Measurements from ENCODE around the gene APBA2. TPM values are rescaled to one million over a fixed set of nuclear protein-coding genes. Genes with fewer than 3 reads are reported as not detected.

The APBA2 gene
- total and polyA plus RNA-seq, 2 of the 4 experiments (the other 2 are of a cell fraction), result 21.7 to 33.0 TPM

- H3K79me1 ChIP-seq (ENCODE audit: low read depth in 1 of 2, low read length in 2 of 2), result no peaks in the 10 kb centered on the region; a peak in 1 of 4 replicates
- ChIA-PET CTCF (no interaction called here), POLR2A (ENCODE audit: unreplicated experiment) (no interaction called here)
- dilution Hi-C loops (cut with HindIII; ENCODE audit: low sequenced_read_pairs, unreplicated experiment) (no loop called here), intact Hi-C loops (cut with micrococcal nuclease) (no loop called here), in situ Hi-C loops (cut with MboI; ENCODE audit: low sequenced_read_pairs) (no loop called here)
- no peak overlapping the region for H3K27ac ChIP-seq (ENCODE audit: insufficient read depth, low read length)
- peaks cover 7% of the 10 kb centered on the region; the same call in 1 of the 2 replicates for H3K9me1 ChIP-seq (ENCODE audit: insufficient read depth, low read length)
- H2BK5ac ChIP-seq (ENCODE audit: low read depth, low read length, poor library complexity, severe bottlenecking), result no peak overlapping the region
- WGBS, 2 experiments (ENCODE audit: extremely low coverage in 2 of 2, insufficient read length in 1 of 2), result no CpG with 5 or more reads among the region's 5 CpGs
- H4K20me1 ChIP-seq (ENCODE audit: insufficient read depth, low read length), result no peaks in the 10 kb centered on the region; the same call in 1 of the 2 replicates
- no peak overlapping the region for H4K5ac ChIP-seq (ENCODE audit: low read depth, low read length)
- TF ChIP-seq POLR2A (IDR thresholded peaks at IDR 0.05; ENCODE audit: low read depth, low read length) (no peak), MAFK (IDR thresholded peaks at IDR 0.05; ENCODE audit: low read depth, low read length) (no peak), ELK1 (IDR thresholded peaks at IDR 0.05; ENCODE audit: borderline replicate concordance, low read depth, low read length) (no peak), RCOR1 (IDR thresholded peaks at IDR 0.05; ENCODE audit: insufficient replicate concordance, low read length) (no peak), CEBPB (IDR thresholded peaks at IDR 0.05; ENCODE audit: low read depth, low read length) (no peak), FOS (IDR thresholded peaks at IDR 0.05; ENCODE audit: low read depth, low read length) (no peak), CHD1 (IDR thresholded peaks at IDR 0.05; ENCODE audit: low read depth, low read length) (no peak), SMC3 (IDR thresholded peaks at IDR 0.05; ENCODE audit: low read depth, low read length) (no peak), BHLHE40 (IDR thresholded peaks at IDR 0.05; ENCODE audit: low read depth, low read length) (no peak), NFE2L2 (IDR thresholded peaks at IDR 0.05; ENCODE audit: low read depth, low read length) (no peak), USF2 (IDR thresholded peaks at IDR 0.05; ENCODE audit: low read depth, low read length) (no peak), CTCF (conservative IDR thresholded peaks at IDR 0.05; ENCODE audit: low read depth, low read length) (no peak), RFX5 (IDR thresholded peaks at IDR 0.05; ENCODE audit: low read depth, low read length) (no peak), MXI1 (IDR thresholded peaks at IDR 0.05; ENCODE audit: borderline replicate concordance, low read depth, low read length) (no peak)
- H2BK20ac ChIP-seq (ENCODE audit: low read depth, low read length), result no peak overlapping the region
- no peak overlapping the region for H2BK15ac ChIP-seq (ENCODE audit: low read depth, low read length)
- H3K4me3 ChIP-seq (ENCODE audit: insufficient read depth, low read depth, low read length), result no peak overlapping the region
- no peak overlapping the region for H4K8ac ChIP-seq (ENCODE audit: low read depth in 2 of 2, low read length in 2 of 2)
- no peaks in the 10 kb centered on the region for H3K9me3 ChIP-seq (ENCODE audit: control insufficient read depth, insufficient read depth, low read length)
- H3K4ac ChIP-seq (ENCODE audit: low read depth, low read length), result no peak overlapping the region
- H4K91ac ChIP-seq (ENCODE audit: insufficient read depth, low read depth, low read length), result no peak overlapping the region
- ATAC-seq (ENCODE audit: low read depth), result no peak
- no peak overlapping the region for H3K56ac ChIP-seq (ENCODE audit: extremely low read depth, insufficient read depth, low read length)
- H3K4me1 ChIP-seq (ENCODE audit: control insufficient read depth, insufficient read depth, low read length), result no peaks in the 10 kb centered on the region
- H3K4me2 ChIP-seq (ENCODE audit: low read depth, low read length), result no peak overlapping the region
- no peak overlapping the region for H2AK9ac ChIP-seq (replicated peaks; ENCODE audit: low read depth, low read length, poor library complexity)
- H3K36me3 ChIP-seq (ENCODE audit: control insufficient read depth, insufficient read depth, low read length), result peaks cover 13% of the 10 kb centered on the region
- H3K27me3 ChIP-seq (ENCODE audit: control insufficient read depth, insufficient read depth, low read length), result no peaks in the 10 kb centered on the region
- H3K14ac ChIP-seq (replicated peaks; ENCODE audit: low read depth, low read length), result no peak overlapping the region
- H3K23ac ChIP-seq (ENCODE audit: low read depth, low read length), result no peak overlapping the region
- no peak overlapping the region for H3K9ac ChIP-seq (ENCODE audit: low read depth, low read length)
- no peak for DNase-seq
- H2BK120ac ChIP-seq (ENCODE audit: low read depth, low read length), result no peak overlapping the region
- no peak overlapping the region for H2AK5ac ChIP-seq (ENCODE audit: low read depth, low read length)
- no peak overlapping the region for H3K18ac ChIP-seq (ENCODE audit: low read depth, low read length)
- H2AFZ ChIP-seq (replicated peaks; ENCODE audit: low read length, poor library complexity), result no peak overlapping the region
- BruUV-seq (replicated peaks), result no TSS peak
These were observed 224.4 kb downstream of the APBA2 start for GRCh38 chr15:29110176-29110575.
